Naive B cell (primary cell): Measurements from ENCODE around the gene ANO2. TPM values are rescaled to one million over a fixed set of nuclear protein-coding genes. Genes with fewer than 3 reads are reported as not detected.

Experiments used
- ATAC-seq, 2 donors: fragments of 150-1000 bp; cut with Tn5 transposase; 2 replicates each; pipeline ENCODE4 v1.10.0; 2021; ENCODE audit warnings: low read depth in 2 of 2, mild to moderate bottlenecking in 2 of 2, moderate library complexity in 2 of 2
- DNase-seq: peaks from one replicate; pipeline ENCODE4 v3.0.0; 2022
- H3K27ac Mint-ChIP-seq, 6 donors: one replicate each; pipeline ENCODE4 v1.8.0; 2020 to 2022; ENCODE audit warnings: mild to moderate bottlenecking in 6 of 6, mixed read lengths in 6 of 6, moderate library complexity in 5 of 6, inconsistent platforms in 2 of 6
- H3K27me3 Mint-ChIP-seq, 3 donors: one replicate each; pipeline ENCODE4 v1.8.0; 2021 to 2022; ENCODE audit warnings: mixed read lengths in 3 of 3, mild to moderate bottlenecking in 1 of 3
- H3K36me3 Mint-ChIP-seq, 2 donors: one replicate each; pipeline ENCODE4 v1.8.0; 2020 to 2022; ENCODE audit warnings: mixed read lengths in 2 of 2, inconsistent platforms in 1 of 2, mild to moderate bottlenecking in 1 of 2
- H3K4me1 Mint-ChIP-seq, 3 donors: one replicate each; pipeline ENCODE4 v1.8.0; 2020 to 2022; ENCODE audit warnings: mixed read lengths in 3 of 3, inconsistent platforms in 1 of 3, mild to moderate bottlenecking in 1 of 3, moderate library complexity in 1 of 3
- H3K4me3 Mint-ChIP-seq, 8 donors: one replicate each; pipeline ENCODE4 v1.8.0; 2020 to 2022; ENCODE audit warnings: mild to moderate bottlenecking in 8 of 8, mixed read lengths in 8 of 8, moderate library complexity in 8 of 8, inconsistent platforms in 2 of 8
- H3K9me3 Mint-ChIP-seq, 7 donors: one replicate each; pipeline ENCODE4 v1.8.0; 2020 to 2022; ENCODE audit warnings: mixed read lengths in 7 of 7, mild to moderate bottlenecking in 5 of 7, inconsistent platforms in 2 of 7, moderate library complexity in 1 of 7
- polyA plus RNA-seq, 6 donors: library from polyadenylated mRNA; unstranded; fragments of 300-500 nt; fragmentation: Illumina TruSeq; gene quantifications; one replicate each; pipeline ENCODE4 v1.2.3, GENCODE V29; 2021; ENCODE audit warnings: low read depth in 6 of 6

The ANO2 gene
- polyA plus RNA-seq, 6 donors from 2014 or later = not detected

DNA sequence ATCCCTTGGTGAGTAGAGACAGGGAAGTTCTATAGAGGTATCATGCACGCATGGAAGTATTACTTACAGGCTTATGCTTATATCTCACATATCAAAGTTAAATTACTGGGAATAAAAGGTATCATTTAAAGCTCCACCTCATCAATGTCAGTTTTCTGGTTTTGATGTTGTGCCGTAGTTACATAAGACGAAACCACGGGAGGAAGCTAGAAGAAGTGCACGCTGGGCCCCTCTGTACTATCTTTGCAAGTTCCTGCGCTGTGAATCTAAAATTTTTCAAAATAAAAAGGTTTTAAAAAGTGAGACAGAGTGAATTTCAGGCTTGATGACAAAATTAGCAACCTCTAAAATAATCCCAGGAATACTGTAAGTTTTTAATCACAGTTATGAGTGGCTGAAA, 198.1 kb downstream of the ANO2 start:
- Mint-ChIP-seq H3K4me1 (no peaks in the 10 kb centered on the region), H3K27ac (no peak overlapping the region), H3K4me3 (no peak overlapping the region), H3K27me3 (peaks cover 0 to 13% (median 0%) of the 10 kb centered on the region in 3 donors), H3K9me3 (no peaks in the 10 kb centered on the region), H3K36me3 (no peaks in the 10 kb centered on the region)
- ATAC-seq (no peak), DNase-seq (no peak)

DNA sequence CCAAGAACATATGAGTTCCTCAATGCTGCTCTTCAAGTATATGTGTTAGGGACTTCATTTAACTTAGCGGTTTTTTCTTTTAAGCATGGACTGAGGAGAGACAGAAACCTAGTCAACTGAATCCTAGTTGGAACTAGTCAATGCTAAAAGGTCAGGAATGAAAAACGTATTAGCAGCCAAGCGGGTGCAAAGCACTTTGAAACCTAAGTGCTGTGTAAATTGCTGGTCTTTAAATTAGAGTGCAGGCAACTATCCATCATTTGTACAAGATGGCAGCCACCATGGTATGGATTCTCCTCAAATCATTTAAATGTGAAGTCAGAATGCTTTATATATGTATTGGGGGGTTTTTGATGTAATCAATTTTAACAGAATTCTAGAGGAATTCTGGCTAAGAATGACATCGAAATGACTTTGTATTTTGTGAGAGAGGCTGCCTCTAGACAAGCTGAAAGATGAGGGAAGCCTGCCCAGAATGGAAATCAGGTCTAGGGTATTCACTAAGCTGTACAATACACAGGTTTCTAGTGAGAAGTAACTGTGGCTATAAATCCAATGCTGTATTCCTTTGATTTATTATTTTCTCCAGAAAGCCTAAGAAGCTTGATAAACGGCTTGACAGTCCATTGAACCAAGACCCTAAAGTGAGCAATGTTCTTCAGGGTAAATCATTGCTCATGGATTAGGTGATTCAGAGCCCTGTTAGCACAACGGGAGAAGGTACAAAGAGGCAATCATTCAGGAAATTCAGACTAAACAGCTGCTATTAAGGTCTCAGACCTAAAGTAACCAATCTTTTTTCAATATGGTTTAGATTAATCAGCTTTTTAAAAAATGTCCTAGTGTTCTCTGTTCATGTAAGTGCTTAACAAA, 198.8 kb downstream of the ANO2 start:
- Mint-ChIP-seq H3K9me3 (no peaks in the 10 kb centered on the region), H3K27me3 (peaks cover 0 to 13% (median 0%) of the 10 kb centered on the region in 3 donors), H3K4me3 (no peak overlapping the region), H3K36me3 (no peaks in the 10 kb centered on the region), H3K27ac (no peak overlapping the region), H3K4me1 (no peaks in the 10 kb centered on the region)
- no peak for ATAC-seq
- no peak for DNase-seq

DNA sequence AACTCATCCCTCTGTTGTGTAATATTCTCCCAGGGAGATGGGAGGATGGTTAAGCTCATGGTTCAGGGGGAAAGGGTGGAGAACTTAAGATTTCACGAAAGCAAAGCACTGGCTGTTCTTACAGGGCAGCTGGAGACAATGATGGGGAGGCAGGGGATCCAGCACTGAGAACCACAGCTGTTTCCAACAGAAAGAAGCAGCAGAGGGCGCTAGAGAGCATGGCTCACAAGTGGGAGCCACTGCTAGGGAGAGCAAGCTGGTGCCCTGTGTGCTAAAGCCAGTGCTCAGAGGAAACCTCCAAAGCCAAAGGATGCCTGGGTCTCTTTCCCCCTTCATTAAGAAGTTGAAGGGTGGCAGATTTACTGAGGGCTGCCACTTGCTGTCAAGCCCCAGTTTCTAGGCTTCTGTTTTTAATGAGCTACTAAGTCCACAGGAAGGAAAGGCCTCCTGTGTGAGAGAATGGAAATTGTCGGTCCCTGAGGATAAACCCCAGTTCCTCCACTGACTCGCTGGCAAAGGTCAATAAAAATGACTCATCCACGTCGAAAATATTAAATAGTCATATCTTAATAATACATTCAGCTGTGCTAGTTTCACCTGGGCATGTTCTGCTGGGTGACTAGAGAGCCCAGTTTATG, 199.7 kb downstream of the ANO2 start:
- Mint-ChIP-seq H3K9me3 (no peaks in the 10 kb centered on the region), H3K36me3 (no peaks in the 10 kb centered on the region), H3K4me1 (no peaks in the 10 kb centered on the region), H3K27me3 (peaks cover 0 to 13% (median 0%) of the 10 kb centered on the region in 3 donors), H3K4me3 (no peak overlapping the region), H3K27ac (no peak overlapping the region)
- DNase-seq (no peak), ATAC-seq (no peak)

DNA sequence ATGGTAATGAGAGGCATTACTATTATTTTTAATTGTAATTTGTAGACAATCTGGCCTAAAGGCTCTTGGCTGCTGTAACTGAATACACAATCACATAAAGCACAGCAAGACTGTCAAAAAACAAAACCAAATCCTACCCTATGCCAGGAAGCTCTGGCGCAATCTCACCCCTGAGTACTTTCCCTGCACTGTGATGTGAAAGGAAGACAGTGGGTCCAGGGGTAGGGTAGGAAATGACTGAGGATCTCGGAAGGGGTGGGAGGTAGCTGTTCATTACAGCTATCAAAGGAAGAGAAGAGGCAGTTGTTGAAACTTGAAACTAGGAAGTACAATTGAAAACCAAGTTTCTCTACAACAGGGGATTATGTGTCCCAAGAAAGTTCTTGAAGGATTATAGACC, 202.8 kb downstream of the ANO2 start:
- DNase-seq = no peak
- Mint-ChIP-seq H3K4me3 (no peak overlapping the region), H3K27ac (peak overlapping the region in 1 of 6 donors; percentile 83), H3K36me3 (no peaks in the 10 kb centered on the region), H3K4me1 (no peaks in the 10 kb centered on the region), H3K9me3 (no peaks in the 10 kb centered on the region), H3K27me3 (peaks cover 0 to 13% (median 0%) of the 10 kb centered on the region in 3 donors)
- ATAC-seq = no peak

DNA sequence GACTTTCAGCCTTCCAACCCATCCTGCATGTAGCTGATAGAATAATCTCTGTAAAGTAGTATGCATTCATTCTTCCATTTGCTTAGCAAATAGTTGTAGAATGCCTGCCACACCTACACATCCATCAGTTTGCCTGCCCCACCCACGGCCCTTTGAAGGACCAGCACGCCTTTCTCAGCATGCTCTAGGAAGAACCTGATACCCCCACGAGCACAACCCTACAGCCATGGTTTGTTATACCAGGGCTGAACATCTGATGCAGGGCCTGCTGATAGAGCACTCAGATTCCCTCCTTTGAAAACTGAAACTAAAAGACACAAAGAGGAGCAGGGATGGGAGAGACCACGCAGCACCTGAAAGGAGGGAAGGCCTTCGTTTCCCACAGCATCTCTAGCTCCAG, 205.1 kb downstream of the ANO2 start:
- Mint-ChIP-seq H3K4me3 (no peak overlapping the region), H3K36me3 (no peaks in the 10 kb centered on the region), H3K27ac (no peak overlapping the region), H3K9me3 (no peaks in the 10 kb centered on the region), H3K4me1 (no peaks in the 10 kb centered on the region), H3K27me3 (peaks cover 0 to 7% (median 0%) of the 10 kb centered on the region in 3 donors)
- DNase-seq (no peak), ATAC-seq (no peak)

DNA sequence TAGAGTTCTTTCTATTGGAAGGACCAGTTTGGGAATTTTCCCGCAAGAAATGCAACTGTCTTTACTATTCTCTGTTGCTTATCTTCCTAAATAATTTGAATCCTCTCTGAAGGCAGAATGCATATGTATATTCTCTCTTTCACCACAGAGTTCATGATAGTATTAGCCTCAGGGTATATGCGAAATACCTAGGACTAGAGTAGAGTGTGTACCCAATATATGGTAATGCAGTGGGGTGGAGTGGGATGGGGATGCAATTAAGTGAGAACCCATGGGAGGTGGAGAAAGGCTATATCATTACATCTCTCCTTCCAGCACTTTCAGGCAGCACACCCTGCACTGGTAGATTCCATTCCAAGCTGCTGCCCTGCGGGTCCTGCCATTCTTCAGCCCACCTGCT, 207.3 kb downstream of the ANO2 start:
- ATAC-seq (no peak), DNase-seq (no peak)
- H3K4me1 Mint-ChIP-seq = no peaks in the 10 kb centered on the region
- H3K4me3 Mint-ChIP-seq = no peak overlapping the region
- no peaks in the 10 kb centered on the region for H3K36me3 Mint-ChIP-seq
- H3K9me3 Mint-ChIP-seq = no peaks in the 10 kb centered on the region
- no peaks in the 10 kb centered on the region for H3K27me3 Mint-ChIP-seq
- no peak overlapping the region for H3K27ac Mint-ChIP-seq

DNA sequence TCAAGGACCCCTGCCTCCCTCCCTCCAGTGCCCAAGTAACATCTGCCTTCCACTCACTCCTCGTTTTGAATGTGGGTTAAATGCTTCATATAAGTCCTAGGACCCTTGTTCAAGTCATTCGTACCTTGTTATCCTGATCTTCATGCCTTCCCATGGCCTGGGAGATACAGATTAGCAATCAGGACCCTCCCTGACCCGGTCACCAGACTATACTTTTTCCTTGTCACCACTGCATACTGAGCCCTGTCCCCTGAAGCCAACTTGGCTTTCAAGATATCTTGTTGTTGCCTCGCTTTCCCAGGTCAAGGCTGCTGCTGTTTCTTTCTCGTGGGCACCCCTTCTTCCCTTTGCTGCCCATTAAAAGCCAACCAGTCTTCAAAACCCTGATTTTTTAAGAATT, 208.5 kb downstream of the ANO2 start:
- Mint-ChIP-seq H3K9me3 (no peaks in the 10 kb centered on the region), H3K36me3 (no peaks in the 10 kb centered on the region), H3K27me3 (no peaks in the 10 kb centered on the region), H3K27ac (no peak overlapping the region), H3K4me1 (no peaks in the 10 kb centered on the region), H3K4me3 (no peak overlapping the region)
- DNase-seq (no peak), ATAC-seq (no peak)

DNA sequence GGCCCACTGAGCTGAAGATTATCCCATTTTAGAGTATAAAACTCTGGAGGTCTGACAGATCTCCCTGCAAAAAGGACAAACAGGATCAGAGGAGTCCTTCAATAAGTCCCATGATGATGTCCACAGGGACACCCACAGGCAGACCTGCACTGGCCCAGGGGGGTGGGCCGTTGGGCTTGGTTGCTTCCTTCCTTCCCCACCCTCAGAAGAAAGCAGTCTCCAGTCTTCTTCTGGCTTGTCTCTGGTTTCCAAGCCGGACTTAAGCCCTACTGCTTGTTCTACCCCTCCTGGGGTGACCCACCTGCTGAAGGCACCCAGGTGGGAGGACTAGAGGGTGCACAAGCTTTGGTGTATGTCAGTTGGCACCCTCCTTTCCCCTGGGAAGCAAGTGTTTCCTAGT, 209.0 kb downstream of the ANO2 start:
- Mint-ChIP-seq H3K27ac (no peak overlapping the region), H3K9me3 (no peaks in the 10 kb centered on the region), H3K4me1 (no peaks in the 10 kb centered on the region), H3K4me3 (no peak overlapping the region), H3K36me3 (no peaks in the 10 kb centered on the region), H3K27me3 (no peaks in the 10 kb centered on the region)
- ATAC-seq (no peak), DNase-seq (no peak)

DNA sequence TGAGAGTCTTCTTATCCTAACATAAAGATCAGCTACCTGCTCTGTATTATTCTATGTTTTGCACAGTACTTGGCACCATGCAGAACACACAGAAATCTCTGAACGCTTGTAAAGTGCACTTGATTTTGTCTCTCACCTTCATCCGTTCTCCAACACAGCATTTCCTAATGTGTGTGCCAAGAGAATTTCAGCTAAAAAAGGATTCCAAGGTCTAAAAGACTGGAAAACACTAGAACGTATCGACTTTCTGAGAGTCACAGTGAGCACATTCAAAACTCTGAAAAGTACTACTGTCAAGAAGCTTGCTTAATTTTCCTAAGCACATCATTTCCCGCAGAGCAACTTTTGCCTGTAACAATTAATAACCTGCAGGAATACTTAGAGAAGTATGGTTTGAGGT, 211.1 kb downstream of the ANO2 start:
- no peaks in the 10 kb centered on the region for H3K27me3 Mint-ChIP-seq
- ATAC-seq (no peak), DNase-seq (no peak)
- no peaks in the 10 kb centered on the region for H3K4me1 Mint-ChIP-seq
- no peak overlapping the region for H3K27ac Mint-ChIP-seq
- H3K9me3 Mint-ChIP-seq = no peaks in the 10 kb centered on the region
- H3K36me3 Mint-ChIP-seq = no peaks in the 10 kb centered on the region
- no peak overlapping the region for H3K4me3 Mint-ChIP-seq

DNA sequence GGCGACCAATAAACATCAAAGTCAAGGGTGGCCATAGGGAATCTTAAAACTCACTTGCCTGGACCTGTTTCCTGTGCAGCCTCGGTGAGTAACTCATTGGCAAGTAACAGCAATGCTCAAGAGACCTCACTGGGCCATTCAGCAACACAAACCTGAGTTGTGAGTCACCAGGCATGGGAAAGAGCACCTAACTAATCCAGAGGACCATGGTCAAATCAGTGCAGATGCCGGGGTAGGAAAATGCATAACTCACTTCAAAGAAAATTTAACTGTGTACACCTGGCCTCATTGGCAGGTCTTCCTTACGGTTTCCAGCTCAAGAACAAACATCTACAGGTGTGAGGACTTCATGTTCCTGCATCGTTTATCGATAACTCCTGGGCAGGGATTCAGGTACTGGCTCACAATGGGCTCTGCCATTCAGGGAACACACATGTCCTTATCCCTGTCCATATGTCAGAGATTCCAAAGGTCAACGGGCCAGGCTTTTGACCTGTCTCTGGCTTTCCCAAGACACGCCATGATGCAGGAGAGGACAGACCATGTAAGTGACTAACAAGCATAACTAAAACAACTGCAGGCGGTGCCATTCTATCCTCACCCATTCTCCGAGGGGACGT, 211.8 kb downstream of the ANO2 start:
- Mint-ChIP-seq H3K9me3 (no peaks in the 10 kb centered on the region), H3K27ac (peak overlapping the region in 1 of 6 donors; percentile 51), H3K4me1 (no peaks in the 10 kb centered on the region), H3K36me3 (no peaks in the 10 kb centered on the region), H3K27me3 (no peaks in the 10 kb centered on the region), H3K4me3 (no peak overlapping the region)
- DNase-seq = no peak
- ATAC-seq = no peak

DNA sequence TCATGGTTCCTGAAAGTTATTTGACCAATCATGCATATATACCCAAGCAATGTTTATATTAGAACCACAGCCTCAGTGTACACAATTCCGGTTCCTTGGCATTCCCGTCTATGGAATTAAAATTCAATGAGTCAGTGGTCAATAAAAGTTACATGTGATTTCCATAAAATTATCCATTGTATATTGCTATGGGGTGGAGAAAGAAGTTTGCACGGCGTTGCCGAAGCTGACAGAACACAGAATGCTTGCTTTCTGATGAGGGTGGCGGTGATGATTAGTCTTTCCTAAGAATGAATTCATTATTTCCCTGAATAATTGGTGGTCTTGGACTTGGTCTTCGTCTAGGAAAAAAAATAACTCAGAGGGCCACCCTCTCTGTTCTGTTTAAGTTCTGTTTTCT, 214.1 kb downstream of the ANO2 start:
- Mint-ChIP-seq H3K27me3 (peaks cover 1 to 5% (median 4%) of the 10 kb centered on the region in 3 donors), H3K36me3 (no peaks in the 10 kb centered on the region), H3K4me1 (no peaks in the 10 kb centered on the region), H3K4me3 (no peak overlapping the region), H3K27ac (no peak overlapping the region), H3K9me3 (no peaks in the 10 kb centered on the region)
- ATAC-seq (no peak), DNase-seq (no peak)

DNA sequence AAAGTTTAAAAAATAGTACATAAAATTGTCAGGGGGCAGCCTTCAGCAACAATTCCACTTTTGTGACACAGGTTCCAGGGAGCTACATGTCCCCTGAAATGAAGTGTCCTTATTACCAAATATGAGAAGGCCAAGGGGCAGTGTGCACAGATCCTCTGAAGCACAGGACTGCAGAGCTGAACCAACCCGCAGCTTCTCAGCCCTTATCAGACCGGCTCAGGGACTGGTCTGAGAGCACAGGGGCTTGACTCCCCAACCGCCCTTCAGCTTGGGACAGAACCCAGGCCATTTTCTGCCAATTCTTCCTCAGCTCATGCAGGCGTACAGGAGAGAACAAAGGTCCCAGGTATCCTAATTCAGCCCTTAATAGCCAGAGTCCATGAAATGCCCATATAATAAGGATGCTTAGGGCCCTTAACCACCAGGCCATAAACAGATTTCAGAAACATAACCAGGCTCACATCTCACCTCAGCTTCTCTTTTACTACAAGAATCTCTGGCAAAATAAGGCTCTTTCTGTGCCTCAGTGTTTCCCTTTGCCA, 221.3 kb downstream of the ANO2 start:
- Mint-ChIP-seq H3K27me3 (peaks cover 6 to 28% (median 20%) of the 10 kb centered on the region in 3 donors), H3K27ac (no peak overlapping the region), H3K9me3 (peaks cover 0 to 2% (median 0%) of the 10 kb centered on the region in 7 donors), H3K4me1 (no peaks in the 10 kb centered on the region), H3K36me3 (no peaks in the 10 kb centered on the region), H3K4me3 (no peak overlapping the region)
- no peak for DNase-seq
- no peak for ATAC-seq

DNA sequence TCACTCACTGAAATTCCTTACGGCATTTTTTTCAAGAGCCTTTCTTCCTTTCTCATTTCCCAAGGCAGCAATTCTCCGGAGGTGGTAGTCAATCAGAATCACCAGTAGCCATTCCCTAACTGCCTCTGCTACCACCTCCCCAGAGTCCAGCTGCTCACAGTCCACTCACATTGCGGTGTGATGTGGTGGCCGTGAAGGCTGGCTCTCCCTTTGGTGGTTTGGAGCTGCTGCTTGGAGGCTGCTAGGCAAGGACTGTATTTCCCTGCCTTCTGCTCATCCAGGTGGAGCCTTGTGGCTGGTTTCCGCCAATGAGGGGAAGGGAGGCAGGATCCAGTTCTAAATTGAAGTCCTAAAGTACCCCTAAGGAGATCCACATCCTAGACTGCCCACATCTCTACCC, 222.0 kb downstream of the ANO2 start:
- no peaks in the 10 kb centered on the region for H3K4me1 Mint-ChIP-seq
- H3K27me3 Mint-ChIP-seq = peaks cover 6 to 34% (median 20%) of the 10 kb centered on the region in 3 donors
- no peaks in the 10 kb centered on the region for H3K36me3 Mint-ChIP-seq
- ATAC-seq (no peak), DNase-seq (no peak)
- peaks cover 0 to 2% (median 0%) of the 10 kb centered on the region in 7 donors for H3K9me3 Mint-ChIP-seq
- H3K27ac Mint-ChIP-seq = no peak overlapping the region
- H3K4me3 Mint-ChIP-seq = no peak overlapping the region
